ENCODE data around the gene MCM9.

Gene MCM9

GRCh38 chr6:118791499-118791898 is 143.5 kb downstream of the MCM9 start:
- Histone ChIP-seq H3K27ac (ENCODE audit: low read length) (no peak overlapping the region), H3K9ac (ENCODE audit: low read length) (no peak overlapping the region), H4K20me1 (ENCODE audit: insufficient read depth, low read length) (no peaks in the 10 kb centered on the region), H3K79me2 (ENCODE audit: low read length) (no peaks in the 10 kb centered on the region), H3K4me2 (ENCODE audit: low read length) (no peak overlapping the region), H3K36me3 (replicated peaks; ENCODE audit: low read depth, low read length) (no peaks in the 10 kb centered on the region), H3K4me3 (ENCODE audit: low read length) (no peak overlapping the region), H3K9me3 (ENCODE audit: insufficient read depth, low read length) (no peaks in the 10 kb centered on the region), H2AFZ (ENCODE audit: low read depth, low read length) (no peak overlapping the region), H3K4me1 (ENCODE audit: low read length) (no peaks in the 10 kb centered on the region), H3K27me3 (ENCODE audit: low read depth, low read length) (no peaks in the 10 kb centered on the region)
- TF ChIP-seq EZH2phosphoT487 (IDR thresholded peaks at IDR 0.05; ENCODE audit: low read depth): no peak
- no peak for TF ChIP-seq CTCF (IDR thresholded peaks at IDR 0.05; ENCODE audit: low read depth, low read length)

DNA sequence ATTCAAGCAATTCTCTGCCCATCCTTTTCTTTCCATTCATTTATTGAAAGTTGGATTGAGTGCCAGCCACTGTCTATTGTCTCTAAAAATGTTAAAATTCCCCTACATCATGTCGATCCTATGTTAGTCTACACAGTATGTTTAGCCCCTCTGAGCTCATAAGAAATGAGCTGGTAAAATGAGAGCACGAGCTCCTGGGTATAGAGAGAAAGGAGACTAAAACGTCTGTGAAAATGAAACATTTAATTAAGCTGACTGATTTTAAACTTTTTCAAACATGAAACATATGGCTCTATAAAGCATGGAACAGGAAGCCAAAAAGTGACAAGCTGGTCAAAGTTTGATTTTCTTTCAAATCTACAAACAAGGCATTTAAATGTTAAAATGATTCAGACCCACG is 145.0 kb downstream of the MCM9 start:
- Histone ChIP-seq H3K79me2 (ENCODE audit: low read length) (no peaks in the 10 kb centered on the region), H3K4me3 (ENCODE audit: low read length) (no peak overlapping the region), H3K36me3 (replicated peaks; ENCODE audit: low read depth, low read length) (no peaks in the 10 kb centered on the region), H3K27ac (ENCODE audit: low read length) (no peak overlapping the region), H2AFZ (ENCODE audit: low read depth, low read length) (no peak overlapping the region), H3K27me3 (ENCODE audit: low read depth, low read length) (no peaks in the 10 kb centered on the region), H4K20me1 (ENCODE audit: insufficient read depth, low read length) (no peaks in the 10 kb centered on the region), H3K9me3 (ENCODE audit: insufficient read depth, low read length) (no peaks in the 10 kb centered on the region), H3K4me2 (ENCODE audit: low read length) (no peak overlapping the region), H3K4me1 (ENCODE audit: low read length) (no peaks in the 10 kb centered on the region), H3K9ac (ENCODE audit: low read length) (no peak overlapping the region)
- TF ChIP-seq CTCF (IDR thresholded peaks at IDR 0.05; ENCODE audit: low read depth, low read length): no peak
- TF ChIP-seq EZH2phosphoT487 (IDR thresholded peaks at IDR 0.05; ENCODE audit: low read depth): no peak

DNA sequence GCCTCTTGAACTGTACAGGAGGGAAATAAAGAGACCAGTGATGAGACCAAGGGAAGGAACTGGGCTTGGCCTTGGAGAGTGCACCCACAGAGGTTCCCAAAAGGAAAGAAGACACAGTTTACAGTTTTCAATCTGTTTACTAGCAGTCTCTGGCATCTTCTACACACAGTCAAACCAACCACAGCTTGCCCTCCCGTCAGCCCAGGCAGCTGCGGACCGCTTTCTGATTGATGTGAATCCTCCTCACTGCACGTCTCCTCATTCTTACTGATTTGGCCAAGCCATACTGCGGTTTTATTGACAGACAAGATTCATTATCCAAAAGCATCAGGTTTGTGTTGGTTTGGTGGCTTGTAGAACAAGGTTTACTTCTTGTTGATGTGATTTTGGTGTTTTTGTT is 145.5 kb downstream of the MCM9 start:
- Histone ChIP-seq H3K4me3 (ENCODE audit: low read length) (no peak overlapping the region), H2AFZ (ENCODE audit: low read depth, low read length) (no peak overlapping the region), H3K9ac (ENCODE audit: low read length) (no peak overlapping the region), H3K27me3 (ENCODE audit: low read depth, low read length) (no peaks in the 10 kb centered on the region), H3K79me2 (ENCODE audit: low read length) (no peaks in the 10 kb centered on the region), H3K27ac (ENCODE audit: low read length) (no peak overlapping the region), H3K4me1 (ENCODE audit: low read length) (no peaks in the 10 kb centered on the region), H4K20me1 (ENCODE audit: insufficient read depth, low read length) (no peaks in the 10 kb centered on the region), H3K9me3 (ENCODE audit: insufficient read depth, low read length) (no peaks in the 10 kb centered on the region), H3K36me3 (replicated peaks; ENCODE audit: low read depth, low read length) (no peaks in the 10 kb centered on the region), H3K4me2 (ENCODE audit: low read length) (no peak overlapping the region)
- TF ChIP-seq CTCF (IDR thresholded peaks at IDR 0.05; ENCODE audit: low read depth, low read length) (no peak), EZH2phosphoT487 (IDR thresholded peaks at IDR 0.05; ENCODE audit: low read depth) (no peak)

DNA sequence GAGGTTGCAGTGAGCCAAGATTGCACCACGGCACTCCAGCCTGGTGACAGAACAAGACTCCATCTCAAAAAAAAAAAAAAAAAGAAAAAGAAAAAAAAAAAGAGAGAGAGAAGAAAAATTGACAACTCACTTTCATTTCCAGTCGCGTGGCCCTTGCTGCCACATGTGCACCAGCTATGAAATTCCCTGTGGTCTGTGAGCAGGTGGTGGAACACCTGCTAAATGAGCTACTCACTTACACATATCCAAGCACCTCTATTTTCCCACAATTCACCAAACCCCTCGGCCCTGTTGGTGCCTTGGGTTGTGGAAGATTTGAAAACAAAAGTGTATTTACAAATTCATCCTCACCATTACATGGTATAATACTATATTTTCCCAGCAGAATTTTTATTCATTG is 146.3 kb downstream of the MCM9 start:
- Histone ChIP-seq H3K79me2 (ENCODE audit: low read length) (no peaks in the 10 kb centered on the region), H3K36me3 (replicated peaks; ENCODE audit: low read depth, low read length) (no peaks in the 10 kb centered on the region), H3K9me3 (ENCODE audit: insufficient read depth, low read length) (no peaks in the 10 kb centered on the region), H3K4me1 (ENCODE audit: low read length) (no peaks in the 10 kb centered on the region), H2AFZ (ENCODE audit: low read depth, low read length) (no peak overlapping the region), H3K27ac (ENCODE audit: low read length) (no peak overlapping the region), H3K9ac (ENCODE audit: low read length) (no peak overlapping the region), H4K20me1 (ENCODE audit: insufficient read depth, low read length) (no peaks in the 10 kb centered on the region), H3K4me3 (ENCODE audit: low read length) (no peak overlapping the region), H3K27me3 (ENCODE audit: low read depth, low read length) (no peaks in the 10 kb centered on the region), H3K4me2 (ENCODE audit: low read length) (no peak overlapping the region)
- no peak for TF ChIP-seq EZH2phosphoT487 (IDR thresholded peaks at IDR 0.05; ENCODE audit: low read depth)
- TF ChIP-seq CTCF (IDR thresholded peaks at IDR 0.05; ENCODE audit: low read depth, low read length): no peak
